ENCODE results near the gene SCMH1. TPM values are rescaled to one million over a fixed set of nuclear protein-coding genes. Genes with fewer than 3 reads are reported as not detected.
A peak's percentile ranks its signal among the peaks of the same experiment; 100 is the strongest.

Gene SCMH1
- total and polyA plus RNA-seq, 7 donors, result 16.2 to 39.4 (median 28.3) TPM

DNA sequence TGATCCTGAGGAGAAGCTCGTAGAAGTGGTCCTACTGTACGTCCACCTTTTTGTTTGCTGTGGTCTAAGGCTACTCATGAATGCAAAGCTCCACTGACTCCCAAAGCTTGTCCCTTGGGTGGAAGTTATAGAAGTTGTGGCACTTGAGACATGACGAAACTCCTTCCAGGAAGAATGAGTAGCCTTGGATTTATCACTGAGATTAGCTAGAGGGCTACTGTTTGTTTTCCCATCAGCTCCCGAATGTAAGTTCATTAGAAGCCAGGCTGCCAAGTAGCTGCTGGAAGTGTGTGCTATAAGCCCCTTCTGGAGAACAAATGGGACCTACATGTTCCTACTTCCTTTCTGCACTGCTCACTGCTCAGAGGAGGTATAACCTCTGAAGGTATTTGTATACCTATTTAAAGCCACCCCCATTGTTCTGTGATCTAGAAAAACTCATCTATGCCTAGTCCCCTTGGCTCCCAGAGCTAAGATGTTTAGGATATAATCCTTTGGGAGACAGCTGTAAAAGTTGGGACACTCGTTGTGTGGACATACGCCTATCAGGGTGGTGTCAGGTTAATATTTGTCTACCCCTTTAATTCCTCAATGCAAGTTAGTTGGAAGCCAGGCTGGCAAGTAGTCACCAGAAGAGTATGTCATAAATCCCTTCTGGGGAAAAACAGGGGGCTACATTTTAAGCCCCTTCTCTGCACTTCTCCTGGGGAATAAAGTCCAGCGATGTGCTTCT lies 72.9 kb downstream of the SCMH1 start:
- H3K4me3 ChIP-seq, result no peak overlapping the region
- WGBS, 3 donors, result 93 to 97% (median 96%) methylated on average over 7 of the region's 7 CpGs
- no peaks in the 10 kb centered on the region for H3K9me3 ChIP-seq
- ATAC-seq, result no peak
- no peaks in the 10 kb centered on the region for H3K4me1 ChIP-seq
- H3K27ac ChIP-seq, result no peak overlapping the region
- H3K27me3 ChIP-seq (ENCODE audit: insufficient read depth in 3 of 3, low read length in 2 of 3), result no peaks in the 10 kb centered on the region
- no peak for TF ChIP-seq CTCF (IDR thresholded peaks at IDR 0.05)
- no peaks in the 10 kb centered on the region for H3K36me3 ChIP-seq (ENCODE audit: insufficient read depth in 1 of 2, low read depth in 1 of 2)
- intact Hi-C loops (cut with DNase I), result no loop called here
- DNase-seq, result no peak

GRCh38 chr1:41167667-41168066 lies 74.4 kb downstream of the SCMH1 start:
- no peak for DNase-seq
- ATAC-seq, result no peak
- Histone ChIP-seq H3K4me1 (no peaks in the 10 kb centered on the region), H3K4me3 (no peak overlapping the region), H3K9me3 (no peaks in the 10 kb centered on the region), H3K27me3 (ENCODE audit: insufficient read depth in 3 of 3, low read length in 2 of 3) (no peaks in the 10 kb centered on the region), H3K36me3 (ENCODE audit: insufficient read depth in 1 of 2, low read depth in 1 of 2) (no peaks in the 10 kb centered on the region), H3K27ac (no peak overlapping the region)
- TF ChIP-seq CTCF (IDR thresholded peaks at IDR 0.05), result no peak
- 97 to 99% (median 98%) methylated on average over 3 of the region's 3 CpGs for WGBS, 3 donors
- intact Hi-C loops (cut with DNase I), result no loop called here

DNA sequence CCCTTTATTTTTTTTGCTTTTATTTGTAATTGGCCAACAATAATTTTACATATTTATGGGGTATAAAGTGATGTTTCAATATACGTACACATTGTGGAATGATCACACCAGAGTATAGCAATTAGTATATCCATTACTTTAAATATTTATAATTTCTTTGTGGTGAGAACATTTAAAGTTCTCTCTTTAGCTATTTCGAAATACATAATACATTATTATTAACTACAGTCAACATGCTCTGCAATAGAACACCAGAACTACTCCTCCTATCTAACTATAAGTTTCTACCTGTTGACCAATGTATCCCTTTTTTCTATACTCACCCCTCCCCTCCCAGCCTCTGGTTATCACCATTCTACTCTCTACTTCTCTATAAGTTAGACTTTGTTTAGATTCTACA lies 77.4 kb downstream of the SCMH1 start:
- Histone ChIP-seq H3K9me3 (no peaks in the 10 kb centered on the region), H3K27ac (no peak overlapping the region), H3K4me3 (no peak overlapping the region), H3K4me1 (no peaks in the 10 kb centered on the region), H3K27me3 (ENCODE audit: insufficient read depth in 3 of 3, low read length in 2 of 3) (no peaks in the 10 kb centered on the region), H3K36me3 (ENCODE audit: insufficient read depth in 1 of 2, low read depth in 1 of 2) (peaks cover 0 to 9% of the 10 kb centered on the region in 2 donors)
- TF ChIP-seq CTCF (IDR thresholded peaks at IDR 0.05), result no peak
- ATAC-seq (no peak), DNase-seq (no peak)
- intact Hi-C loops (cut with DNase I), result no loop called here
- 97 to 99% (median 98%) methylated on average over 2 of the region's 2 CpGs for WGBS, 3 donors

DNA sequence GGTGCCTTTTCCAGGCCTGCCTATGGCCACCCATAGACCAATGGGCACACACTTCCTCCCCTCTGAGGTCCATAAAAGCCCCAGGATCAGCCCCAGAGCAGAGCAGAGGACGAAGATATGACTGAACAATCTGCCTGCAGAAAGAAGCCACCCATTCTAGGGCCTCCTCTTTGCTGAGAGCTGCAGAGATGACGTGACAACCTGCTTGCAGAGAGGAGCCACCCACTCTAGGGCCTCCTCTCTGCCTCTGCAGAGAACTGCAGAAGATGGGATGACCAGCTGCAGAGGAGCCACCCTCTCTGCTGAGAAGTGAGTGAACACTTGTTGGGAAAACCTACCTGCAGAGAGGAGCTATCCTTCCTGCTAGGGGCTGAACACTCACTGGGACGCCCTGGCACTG lies 79.7 kb downstream of the SCMH1 start:
- H3K27me3 ChIP-seq (ENCODE audit: insufficient read depth in 3 of 3, low read length in 2 of 3), result no peaks in the 10 kb centered on the region
- intact Hi-C loops (cut with DNase I), result no loop called here
- DNase-seq, result peak in 1 of 2 donors; percentile 36
- H3K9me3 ChIP-seq, result no peaks in the 10 kb centered on the region
- no peak overlapping the region for H3K4me3 ChIP-seq
- ATAC-seq, result no peak
- TF ChIP-seq CTCF (IDR thresholded peaks at IDR 0.05), result no peak
- no peak overlapping the region for H3K27ac ChIP-seq
- no peaks in the 10 kb centered on the region for H3K4me1 ChIP-seq
- peaks cover 0 to 14% of the 10 kb centered on the region in 2 donors for H3K36me3 ChIP-seq (ENCODE audit: insufficient read depth in 1 of 2, low read depth in 1 of 2)
- WGBS, 3 donors, result 90 to 98% (median 96%) methylated on average over 3 of the region's 3 CpGs

DNA sequence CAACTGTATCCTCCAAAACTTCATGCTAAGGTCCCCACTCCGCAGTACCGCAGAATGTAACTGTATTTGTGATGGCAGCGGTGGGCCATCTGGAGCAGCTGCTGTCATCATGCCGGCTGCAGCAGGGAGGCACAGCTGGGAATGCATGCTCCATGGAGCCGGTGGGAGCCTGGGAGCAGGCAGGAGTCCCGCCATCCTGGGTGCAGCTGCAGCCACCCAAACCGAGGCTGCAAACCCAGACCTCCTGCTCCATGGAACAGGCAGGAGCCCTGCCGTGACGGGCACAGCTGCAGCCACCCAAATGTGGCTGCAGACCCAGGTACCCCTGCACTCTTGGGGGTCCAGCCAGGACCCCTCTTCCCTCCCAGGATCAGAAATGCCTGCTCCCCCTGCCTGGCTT lies 80.3 kb downstream of the SCMH1 start:
- 61 to 74% (median 63%) methylated on average over 9 of the region's 9 CpGs for WGBS, 3 donors
- ATAC-seq, result no peak
- Histone ChIP-seq H3K4me3 (no peak overlapping the region), H3K27me3 (ENCODE audit: insufficient read depth in 3 of 3, low read length in 2 of 3) (no peaks in the 10 kb centered on the region), H3K36me3 (ENCODE audit: insufficient read depth in 1 of 2, low read depth in 1 of 2) (peaks cover 0 to 14% of the 10 kb centered on the region in 2 donors), H3K9me3 (no peaks in the 10 kb centered on the region), H3K4me1 (no peaks in the 10 kb centered on the region), H3K27ac (no peak overlapping the region)
- intact Hi-C loops (cut with DNase I), result no loop called here
- TF ChIP-seq CTCF (IDR thresholded peaks at IDR 0.05), result no peak
- DNase-seq, result no peak

Data from psoas muscle (tissue), 8 donors.